Calu3 (cell line): ENCODE measurements around the gene SUSD5. TPM values are rescaled to one million over a fixed set of nuclear protein-coding genes. Genes with fewer than 3 reads are reported as not detected.
"Not testable (repeated sequence)": the region's sequence is repeated elsewhere in the genome, so short reads cannot be mapped to it uniquely, and the experiment has no call there.

ENCODE experiments used
- BruUV-seq: library from RNA; stranded (reverse); fragments of 400-500 nt; replicated peaks from 2 replicates; lab custom pipeline; 2021; lab: Mats Ljungman, UMichigan
- CTCF ChIA-PET: fragments of 300-600 bp; sonication (Branson Sonifier 250); formaldehyde crosslinking; loops from one replicate; lab custom pipeline; 2022; ENCODE audit warnings: antibody characterized with exemption; lab: Charles Lee
- DNase-seq: peaks from one replicate; pipeline ENCODE4 v3.0.0; 2022
- H3K27ac Mint-ChIP-seq: one replicate; pipeline ENCODE4 v1.8.0; 2022; ENCODE audit warnings: mixed read lengths; ENCODE audit not compliant: unreplicated experiment
- H3K27me3 Mint-ChIP-seq: one replicate; pipeline ENCODE4 v1.8.0; 2022; ENCODE audit warnings: mixed read lengths; ENCODE audit not compliant: unreplicated experiment
- H3K36me3 Mint-ChIP-seq: one replicate; pipeline ENCODE4 v1.8.0; 2022; ENCODE audit warnings: mild to moderate bottlenecking, moderate library complexity, mixed read lengths; ENCODE audit not compliant: insufficient read depth, unreplicated experiment
- H3K4me1 Mint-ChIP-seq: one replicate; pipeline ENCODE4 v1.8.0; 2022; ENCODE audit warnings: mild to moderate bottlenecking, low read depth, mixed read lengths; ENCODE audit not compliant: unreplicated experiment
- H3K4me3 Mint-ChIP-seq: one replicate; pipeline ENCODE4 v1.8.0; 2022; ENCODE audit warnings: mild to moderate bottlenecking, low read depth, moderate library complexity, mixed read lengths; ENCODE audit not compliant: unreplicated experiment
- H3K9me3 Mint-ChIP-seq: one replicate; pipeline ENCODE4 v1.8.0; 2022; ENCODE audit warnings: low read depth, mixed read lengths; ENCODE audit not compliant: unreplicated experiment
- CTCF ChIP-seq: fragments of 200-600 bp; IDR thresholded peaks from one replicate; pipeline ENCODE4 v1.8.0; 2022; ENCODE audit warnings: antibody characterized with exemption; ENCODE audit not compliant: unreplicated experiment
- intact Hi-C: fragments of 100-400 bp; cut with micrococcal nuclease; formaldehyde crosslinking; loops from one replicate; pipeline ENCODE4 v1.10.0; 2022; ENCODE audit not compliant: unreplicated experiment
- total RNA-seq: library from RNA; stranded (reverse); gene quantifications from 2 replicates; pipeline ENCODE4 v1.2.3, GENCODE V29; 2022

Gene SUSD5
- total RNA-seq, 1 experiment from 2014 or later = 0.21 TPM

DNA sequence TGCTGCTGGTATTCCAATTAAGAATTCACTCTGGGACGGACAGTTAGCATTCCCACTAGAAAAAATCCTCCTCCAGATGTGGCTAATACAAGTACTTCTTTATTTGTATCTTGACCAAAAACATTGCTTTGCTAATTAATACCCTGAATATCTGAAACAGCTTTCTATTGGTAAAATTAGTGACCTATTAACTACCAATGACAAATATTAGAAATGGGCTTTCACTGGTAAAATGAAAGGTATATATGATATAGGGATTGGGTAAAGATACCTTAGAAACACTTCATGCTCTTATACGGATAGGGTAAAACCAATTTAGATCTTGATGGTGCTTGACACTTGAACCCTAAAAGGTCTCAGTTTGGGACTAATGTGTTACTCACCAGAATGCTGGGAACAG is 52.5 kb downstream of the SUSD5 start:
- no TSS peak for BruUV-seq
- intact Hi-C loops = no loop called here
- Mint-ChIP-seq H3K27me3 (no peaks in the 10 kb centered on the region), H3K27ac (no peak overlapping the region), H3K36me3 (no peaks in the 10 kb centered on the region), H3K4me3 (no peak overlapping the region), H3K9me3 (no peaks in the 10 kb centered on the region), H3K4me1 (no peaks in the 10 kb centered on the region)
- no peak for TF ChIP-seq CTCF
- DNase-seq = no peak
- CTCF ChIA-PET = interaction anchor here (0.6 kb wide), 1 partner anchor 17 kb away, joined by 3 read pairs; no protein-coding TSS in a partner anchor

GRCh38 chr3:33165372-33165771 is 53.2 kb downstream of the SUSD5 start:
- no TSS peak for BruUV-seq
- Mint-ChIP-seq H3K4me3 (no peak overlapping the region), H3K9me3 (no peaks in the 10 kb centered on the region), H3K36me3 (no peaks in the 10 kb centered on the region), H3K27ac (no peak overlapping the region), H3K4me1 (no peaks in the 10 kb centered on the region), H3K27me3 (no peaks in the 10 kb centered on the region)
- DNase-seq = no peak
- CTCF ChIA-PET = no interaction called here
- TF ChIP-seq CTCF = no peak
- intact Hi-C loops = no loop called here

- H3K27ac Mint-ChIP-seq, DNase-seq, CTCF ChIA-PET, H3K4me1 Mint-ChIP-seq, H3K27me3 Mint-ChIP-seq, BruUV-seq, intact Hi-C loops, H3K36me3 Mint-ChIP-seq, H3K4me3 Mint-ChIP-seq, H3K9me3 Mint-ChIP-seq: not testable (repeated sequence)
Observed at GRCh38 chr3:33162621-33163020, 56.0 kb downstream of the SUSD5 start.

DNA sequence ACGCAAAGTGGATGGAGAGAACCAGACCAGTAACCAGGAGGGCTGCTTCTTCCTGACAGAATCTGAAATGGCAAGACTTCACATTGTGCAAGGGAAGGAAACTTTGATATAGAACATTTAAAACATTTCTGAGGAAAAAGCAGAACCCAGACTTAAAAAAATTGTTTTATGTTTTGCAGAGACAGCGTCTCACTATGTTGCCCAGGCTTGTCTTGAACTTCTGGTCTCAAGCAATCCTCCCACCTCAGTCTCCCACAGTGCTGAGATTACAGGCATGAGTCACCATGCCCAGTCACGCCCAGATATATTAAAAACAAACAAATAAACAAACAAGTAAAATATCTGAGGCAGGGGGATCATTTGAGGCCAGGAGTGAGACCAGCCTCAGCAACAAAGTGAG is 58.6 kb downstream of the SUSD5 start:
- Mint-ChIP-seq H3K27ac (no peak overlapping the region), H3K27me3 (no peaks in the 10 kb centered on the region), H3K4me3 (no peak overlapping the region), H3K4me1 (no peaks in the 10 kb centered on the region), H3K36me3 (no peaks in the 10 kb centered on the region), H3K9me3 (no peaks in the 10 kb centered on the region)
- TF ChIP-seq CTCF = no peak
- BruUV-seq = no TSS peak
- intact Hi-C loops = no loop called here
- no peak for DNase-seq
- CTCF ChIA-PET = no interaction called here

DNA sequence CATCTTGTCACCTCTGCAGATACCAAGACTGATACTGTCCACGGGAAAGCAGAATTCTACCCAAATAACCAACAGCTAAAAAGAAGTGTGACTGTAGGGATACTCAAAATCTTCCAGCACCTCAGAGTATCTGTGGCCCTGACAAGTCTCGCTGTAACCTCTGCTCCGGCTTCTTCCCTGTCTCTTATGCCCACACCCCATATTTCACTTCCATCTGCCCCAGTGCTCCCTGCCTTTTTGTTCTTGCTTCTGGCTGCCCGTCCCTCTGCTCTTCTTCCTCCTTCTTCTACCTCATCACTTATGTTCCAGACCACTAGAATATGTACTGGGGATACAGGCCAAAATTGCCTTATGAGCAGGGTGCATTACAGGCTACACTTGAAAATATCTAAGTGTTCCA is 59.4 kb downstream of the SUSD5 start:
- Mint-ChIP-seq H3K4me1 (no peaks in the 10 kb centered on the region), H3K27ac (no peak overlapping the region), H3K9me3 (no peaks in the 10 kb centered on the region), H3K4me3 (no peak overlapping the region), H3K36me3 (no peaks in the 10 kb centered on the region), H3K27me3 (no peaks in the 10 kb centered on the region)
- no peak for DNase-seq
- CTCF ChIA-PET = no interaction called here
- TF ChIP-seq CTCF = no peak
- intact Hi-C loops = no loop called here
- BruUV-seq = no TSS peak
